ENCODE results near the gene PCNX2.

The PCNX2 gene

GRCh38 chr1:233295237-233295974 lies at the start of gene PCNX2:
Gene PCNX2, minus strand, starts transcription at chr1:233295725. Its CDS starts 247 bp downstream, at chr1:233295478.
- DNase-seq (ENCODE audit: low read depth in 2 of 2), result peak; percentile 24 to 47

GRCh38 chr1:233343262-233343661 lies 47.7 kb upstream of the PCNX2 start:
- DNase-seq (ENCODE audit: low read depth in 2 of 2), result no peak

GRCh38 chr1:233342086-233342485 lies 46.6 kb upstream of the PCNX2 start:
- no peak for DNase-seq (ENCODE audit: low read depth in 2 of 2)

GRCh38 chr1:233340966-233341516 lies 45.5 kb upstream of the PCNX2 start:
- DNase-seq (ENCODE audit: low read depth in 2 of 2), result no peak

GRCh38 chr1:233340031-233340555 lies 44.6 kb upstream of the PCNX2 start:
- no peak for DNase-seq (ENCODE audit: low read depth in 2 of 2)

GRCh38 chr1:233338102-233338501 lies 42.6 kb upstream of the PCNX2 start:
- DNase-seq (ENCODE audit: low read depth in 2 of 2), result no peak

- no peak for DNase-seq (ENCODE audit: low read depth in 2 of 2)
Observed at GRCh38 chr1:233337505-233337904, 42.0 kb upstream of the PCNX2 start.

- DNase-seq (ENCODE audit: low read depth in 2 of 2), result no peak
Observed at GRCh38 chr1:233336554-233337456, 41.3 kb upstream of the PCNX2 start.

GRCh38 chr1:233334092-233334491 lies 38.6 kb upstream of the PCNX2 start:
- no peak for DNase-seq (ENCODE audit: low read depth in 2 of 2)

- no peak for DNase-seq (ENCODE audit: low read depth in 2 of 2)
Observed at GRCh38 chr1:233333086-233333485, 37.6 kb upstream of the PCNX2 start.

GRCh38 chr1:233331676-233332519 lies 36.4 kb upstream of the PCNX2 start:
- DNase-seq (ENCODE audit: low read depth in 2 of 2), result no peak

- DNase-seq (ENCODE audit: low read depth in 2 of 2), result no peak
Observed at GRCh38 chr1:233328142-233328921, 32.8 kb upstream of the PCNX2 start.

GRCh38 chr1:233327651-233328141 lies 32.2 kb upstream of the PCNX2 start, which contains the start of gene MAP3K21:
Gene MAP3K21, plus strand, starts transcription at chr1:233327724. Its CDS starts 305 bp downstream, at chr1:233328029.
- no peak for DNase-seq (ENCODE audit: low read depth in 2 of 2)

- DNase-seq (ENCODE audit: low read depth in 2 of 2), result peak; percentile 71 to 78
Observed at GRCh38 chr1:233326811-233327650, 31.5 kb upstream of the PCNX2 start.

- DNase-seq (ENCODE audit: low read depth in 2 of 2), result no peak
Observed at GRCh38 chr1:233326319-233326718, 30.8 kb upstream of the PCNX2 start.

- no peak for DNase-seq (ENCODE audit: low read depth in 2 of 2)
Observed at GRCh38 chr1:233323718-233324117, 28.2 kb upstream of the PCNX2 start.

GRCh38 chr1:233320023-233320422 lies 24.5 kb upstream of the PCNX2 start:
- DNase-seq (ENCODE audit: low read depth in 2 of 2), result no peak

- no peak for DNase-seq (ENCODE audit: low read depth in 2 of 2)
Observed at GRCh38 chr1:233319272-233319671, 23.7 kb upstream of the PCNX2 start.

GRCh38 chr1:233316473-233316872 lies 20.9 kb upstream of the PCNX2 start:
- no peak for DNase-seq (ENCODE audit: low read depth in 2 of 2)

All from stimulated activated CD8-positive, alpha-beta memory T cell treated with anti-CD3 and anti-CD28 coated beads, Interleukin-15, amount 100 ng/mL, for 4 hours (primary cell).